Measurements from ENCODE around the gene CDK6. TPM values are rescaled to one million over a fixed set of nuclear protein-coding genes. Genes with fewer than 3 reads are reported as not detected.

Gene CDK6
- total RNA-seq, 1 experiment from 2014 or later = 41.4 TPM

GRCh38 chr7:92658671-92659070, 177.7 kb downstream of the CDK6 start:
- H3K4me1 ChIP-seq (ENCODE audit: control insufficient read depth in 1 of 2, insufficient read depth in 2 of 2, low read length in 2 of 2) = no peaks in the 10 kb centered on the region
- no peaks in the 10 kb centered on the region for H3K9me3 ChIP-seq (ENCODE audit: control insufficient read depth in 1 of 2, insufficient read depth in 1 of 2, low read depth in 1 of 2, low read length in 2 of 2)
- intact Hi-C loops (cut with micrococcal nuclease) = no loop called here
- H3K9ac ChIP-seq (ENCODE audit: low read length) = no peak overlapping the region
- H3K9me2 ChIP-seq (ENCODE audit: insufficient read depth) = no peaks in the 10 kb centered on the region
- DNase-seq (ENCODE audit: low read depth, low spot score) = no peak
- CTCF ChIA-PET = no interaction called here
- no peak for ATAC-seq
- H3K4me2 ChIP-seq (ENCODE audit: low read length) = no peak overlapping the region
- BruUV-seq (replicated peaks) = no TSS peak
- H4K20me1 ChIP-seq (ENCODE audit: insufficient read depth) = no peaks in the 10 kb centered on the region
- TF ChIP-seq EGR1 (IDR thresholded peaks at IDR 0.05; ENCODE audit: low read depth) = no peak
- TF ChIP-seq ZFX (IDR thresholded peaks at IDR 0.05) = no peak
- no peak for TF ChIP-seq CBX3 (IDR thresholded peaks at IDR 0.05; ENCODE audit: low read depth)
- TF ChIP-seq SP1 (IDR thresholded peaks at IDR 0.05; ENCODE audit: low read depth) = no peak
- TF ChIP-seq EZH2 (IDR thresholded peaks at IDR 0.05) = no peak
- TF ChIP-seq POLR2A (IDR thresholded peaks at IDR 0.05; ENCODE audit: borderline replicate concordance, extremely low read depth, insufficient read depth, insufficient read length) = no peak
- TF ChIP-seq, protein P1, sequence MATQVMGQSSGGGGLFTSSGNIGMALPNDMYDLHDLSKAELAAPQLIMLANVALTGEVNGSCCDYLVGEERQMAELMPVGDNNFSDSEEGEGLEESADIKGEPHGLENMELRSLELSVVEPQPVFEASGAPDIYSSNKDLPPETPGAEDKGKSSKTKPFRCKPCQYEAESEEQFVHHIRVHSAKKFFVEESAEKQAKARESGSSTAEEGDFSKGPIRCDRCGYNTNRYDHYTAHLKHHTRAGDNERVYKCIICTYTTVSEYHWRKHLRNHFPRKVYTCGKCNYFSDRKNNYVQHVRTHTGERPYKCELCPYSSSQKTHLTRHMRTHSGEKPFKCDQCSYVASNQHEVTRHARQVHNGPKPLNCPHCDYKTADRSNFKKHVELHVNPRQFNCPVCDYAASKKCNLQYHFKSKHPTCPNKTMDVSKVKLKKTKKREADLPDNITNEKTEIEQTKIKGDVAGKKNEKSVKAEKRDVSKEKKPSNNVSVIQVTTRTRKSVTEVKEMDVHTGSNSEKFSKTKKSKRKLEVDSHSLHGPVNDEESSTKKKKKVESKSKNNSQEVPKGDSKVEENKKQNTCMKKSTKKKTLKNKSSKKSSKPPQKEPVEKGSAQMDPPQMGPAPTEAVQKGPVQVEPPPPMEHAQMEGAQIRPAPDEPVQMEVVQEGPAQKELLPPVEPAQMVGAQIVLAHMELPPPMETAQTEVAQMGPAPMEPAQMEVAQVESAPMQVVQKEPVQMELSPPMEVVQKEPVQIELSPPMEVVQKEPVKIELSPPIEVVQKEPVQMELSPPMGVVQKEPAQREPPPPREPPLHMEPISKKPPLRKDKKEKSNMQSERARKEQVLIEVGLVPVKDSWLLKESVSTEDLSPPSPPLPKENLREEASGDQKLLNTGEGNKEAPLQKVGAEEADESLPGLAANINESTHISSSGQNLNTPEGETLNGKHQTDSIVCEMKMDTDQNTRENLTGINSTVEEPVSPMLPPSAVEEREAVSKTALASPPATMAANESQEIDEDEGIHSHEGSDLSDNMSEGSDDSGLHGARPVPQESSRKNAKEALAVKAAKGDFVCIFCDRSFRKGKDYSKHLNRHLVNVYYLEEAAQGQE (IDR thresholded peaks at IDR 0.05; ENCODE audit: low read depth) = no peak
- TF ChIP-seq MAX (IDR thresholded peaks at IDR 0.05) = no peak
- no peak for TF ChIP-seq RAD21 (IDR thresholded peaks at IDR 0.05; ENCODE audit: low read depth)
- no peak for TF ChIP-seq CTCF (IDR thresholded peaks at IDR 0.05 in 2 of 3, conservative IDR thresholded peaks at IDR 0.05 in 1 of 3; ENCODE audit: borderline replicate concordance in 1 of 3, insufficient read depth in 1 of 3, low read depth in 2 of 3, low read length in 2 of 3)
- TF ChIP-seq TCF7L2 (IDR thresholded peaks at IDR 0.05; ENCODE audit: borderline replicate concordance, extremely low read depth, insufficient read depth, insufficient read length) = no peak
- H3K4me3 ChIP-seq (replicated peaks in 1 of 2; ENCODE audit: low read depth in 1 of 2, low read length in 2 of 2) = no peak overlapping the region
- H3K79me2 ChIP-seq (ENCODE audit: insufficient read depth, low read length) = no peaks in the 10 kb centered on the region
- H2AFZ ChIP-seq (ENCODE audit: low read depth, low read length, poor library complexity, severe bottlenecking) = no peak overlapping the region
- RAD21 ChIA-PET (ENCODE audit: low non-redundant PET in 1 of 2, low total read pairs in 2 of 2, uncharacterized antibody in 2 of 2, unreplicated experiment in 2 of 2) = no interaction called here
- H3K27me3 ChIP-seq (ENCODE audit: insufficient read depth, low read length) = no peaks in the 10 kb centered on the region
- POLR2A ChIA-PET = no interaction called here
- no peak overlapping the region for H3K27ac ChIP-seq (ENCODE audit: low read depth, low read length)
- H3K36me3 ChIP-seq (ENCODE audit: control insufficient read depth in 1 of 2, insufficient read depth in 2 of 2, low read length in 2 of 2) = no peaks in the 10 kb centered on the region; a peak in 1 of 4 replicates

Data from HCT116 (cell line).